Measurements from ENCODE around the gene TBC1D10B.

TBC1D10B gene

GRCh38 chr16:30376461-30376902 is 6.2 kb upstream of the TBC1D10B start:
- DNase-seq (ENCODE audit: low read depth in 1 of 2, low spot score in 1 of 2) = no peak
- in situ Hi-C loops (cut with HindIII; ENCODE audit: low pct_unique_long_range_greater_than_20kb, low sequenced_read_pairs) = no loop called here
- TF ChIP-seq JUND (IDR thresholded peaks at IDR 0.05; ENCODE audit: low read depth) = no peak

- no peak for DNase-seq (ENCODE audit: low read depth in 1 of 2, low spot score in 1 of 2)
- in situ Hi-C loops (cut with HindIII; ENCODE audit: low pct_unique_long_range_greater_than_20kb, low sequenced_read_pairs) = no loop called here
- no peak for TF ChIP-seq JUND (IDR thresholded peaks at IDR 0.05; ENCODE audit: low read depth)
Observed at GRCh38 chr16:30375864-30376263, 5.6 kb upstream of the TBC1D10B start.

DNA sequence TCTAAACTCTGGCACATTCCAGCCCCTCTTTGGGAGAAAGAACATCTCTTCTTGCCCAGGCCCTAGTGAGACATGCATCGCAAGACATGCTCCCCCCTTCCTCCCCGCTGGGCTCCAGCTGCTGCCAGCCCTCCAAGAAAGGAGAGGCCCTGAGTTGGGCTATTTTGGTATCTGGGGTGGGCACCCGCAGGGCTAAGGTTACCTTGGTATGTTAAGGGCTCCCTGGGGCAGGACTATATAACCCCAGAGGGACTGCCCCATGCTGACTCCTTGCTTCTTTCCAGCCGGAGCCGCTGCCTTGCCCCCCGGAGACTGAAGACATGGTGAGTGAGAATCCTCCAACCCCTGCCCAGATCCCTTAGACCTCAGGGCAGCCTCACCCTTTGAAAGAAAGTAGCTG is 4.2 kb upstream of the TBC1D10B start, which contains the start of gene MYL11:
Gene MYL11, plus strand, starts transcription at position 265 of the 400 bp plus-strand sequence. Its CDS starts 56 bp downstream, at position 321.
- in situ Hi-C loops (cut with HindIII; ENCODE audit: low pct_unique_long_range_greater_than_20kb, low sequenced_read_pairs) = no loop called here
- no peak for TF ChIP-seq JUND (IDR thresholded peaks at IDR 0.05; ENCODE audit: low read depth)
- DNase-seq (ENCODE audit: low read depth in 1 of 2, low spot score in 1 of 2) = no peak

GRCh38 chr16:30372725-30373124 is 2.4 kb upstream of the TBC1D10B start:
- no peak for DNase-seq (ENCODE audit: low read depth in 1 of 2, low spot score in 1 of 2)
- TF ChIP-seq JUND (IDR thresholded peaks at IDR 0.05; ENCODE audit: low read depth) = no peak
- in situ Hi-C loops (cut with HindIII; ENCODE audit: low pct_unique_long_range_greater_than_20kb, low sequenced_read_pairs) = no loop called here

GRCh38 chr16:30372038-30372712 is 1.9 kb upstream of the TBC1D10B start:
- TF ChIP-seq JUND (IDR thresholded peaks at IDR 0.05; ENCODE audit: low read depth) = no peak
- DNase-seq (ENCODE audit: low read depth in 1 of 2, low spot score in 1 of 2) = no peak
- in situ Hi-C loops (cut with HindIII; ENCODE audit: low pct_unique_long_range_greater_than_20kb, low sequenced_read_pairs) = no loop called here

- in situ Hi-C loops (cut with HindIII; ENCODE audit: low pct_unique_long_range_greater_than_20kb, low sequenced_read_pairs) = no loop called here
- no peak for TF ChIP-seq JUND (IDR thresholded peaks at IDR 0.05; ENCODE audit: low read depth)
- DNase-seq (ENCODE audit: low read depth in 1 of 2, low spot score in 1 of 2) = no peak
Observed at GRCh38 chr16:30371248-30371816, 1.0 kb upstream of the TBC1D10B start.

DNA sequence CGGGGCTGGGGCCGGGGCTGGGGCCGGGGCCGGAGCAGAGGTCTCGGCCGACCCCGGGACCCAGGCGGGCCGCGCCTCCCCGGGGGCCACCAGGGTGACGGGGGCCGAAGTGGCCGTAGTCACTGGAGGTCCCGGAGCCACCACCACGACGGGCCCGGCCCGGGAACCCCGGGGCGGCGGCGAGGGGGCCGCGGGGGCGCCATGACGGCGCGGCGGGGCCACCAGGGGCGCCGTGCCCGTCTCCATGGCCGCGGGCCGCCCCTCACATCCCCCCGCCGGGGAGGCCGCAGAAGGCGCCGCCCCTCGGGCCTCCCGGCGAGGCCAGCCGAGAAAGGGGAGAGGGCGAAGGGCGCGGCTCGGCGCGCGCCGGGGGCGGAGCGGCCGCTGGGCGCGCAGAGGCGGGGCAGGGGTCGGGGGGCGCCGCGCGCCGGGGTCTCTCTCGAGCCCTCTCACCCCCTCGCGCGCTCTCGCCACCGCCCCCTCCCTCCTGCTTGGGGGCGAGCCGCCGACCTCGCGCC is 297 bp downstream of the TBC1D10B start:
- DNase-seq (ENCODE audit: low read depth in 1 of 2, low spot score in 1 of 2) = no peak
- in situ Hi-C loops (cut with HindIII; ENCODE audit: low pct_unique_long_range_greater_than_20kb, low sequenced_read_pairs) = no loop called here
- TF ChIP-seq JUND (IDR thresholded peaks at IDR 0.05; ENCODE audit: low read depth) = no peak

DNA sequence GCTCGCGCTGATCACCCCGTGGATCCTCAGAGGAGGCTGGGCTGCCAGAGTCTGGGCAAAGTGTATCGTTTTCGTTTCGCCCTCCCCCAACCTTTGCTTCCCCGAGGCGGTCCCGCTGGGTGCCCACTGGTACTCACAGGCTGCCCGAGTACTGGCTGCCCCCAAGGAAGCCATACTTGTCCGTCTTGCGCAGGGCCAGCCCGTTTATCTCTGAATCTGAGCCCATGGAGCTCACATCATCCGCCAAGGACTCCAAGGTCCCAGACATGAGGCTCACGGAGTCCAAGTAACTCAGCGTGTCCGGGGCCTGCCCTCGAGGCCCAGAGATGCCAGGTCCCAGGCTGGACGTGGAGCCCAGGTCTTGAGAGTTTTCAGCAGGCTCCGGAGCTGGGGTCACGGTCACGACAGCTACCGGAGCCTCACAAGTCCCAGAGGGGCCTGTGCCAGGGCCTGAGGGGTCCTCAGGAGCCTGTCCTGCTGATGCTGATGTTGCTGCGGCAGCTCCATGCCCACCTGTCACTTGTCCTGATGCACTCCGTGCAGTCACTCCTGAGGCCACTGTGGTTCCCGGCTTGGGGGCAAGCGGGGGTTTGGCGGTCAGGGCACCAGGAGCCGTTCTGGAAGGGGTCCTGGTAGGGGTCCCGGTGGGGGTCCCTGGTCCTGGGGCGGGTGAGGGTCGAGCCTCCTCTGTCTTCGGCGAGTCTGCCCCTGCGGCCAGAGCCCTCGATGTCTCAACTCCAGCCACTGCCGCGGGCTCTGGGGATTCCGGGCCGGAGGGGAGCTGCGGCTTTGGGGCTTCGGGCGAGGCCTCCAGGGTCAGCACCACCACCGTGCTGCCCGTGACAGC is 980 bp downstream of the TBC1D10B start:
- no peak for DNase-seq (ENCODE audit: low read depth in 1 of 2, low spot score in 1 of 2)
- TF ChIP-seq JUND (IDR thresholded peaks at IDR 0.05; ENCODE audit: low read depth) = no peak
- in situ Hi-C loops (cut with HindIII; ENCODE audit: low pct_unique_long_range_greater_than_20kb, low sequenced_read_pairs) = no loop called here

GRCh38 chr16:30368792-30369090 is 1.6 kb downstream of the TBC1D10B start:
- no peak for TF ChIP-seq JUND (IDR thresholded peaks at IDR 0.05; ENCODE audit: low read depth)
- DNase-seq (ENCODE audit: low read depth in 1 of 2, low spot score in 1 of 2) = no peak
- in situ Hi-C loops (cut with HindIII; ENCODE audit: low pct_unique_long_range_greater_than_20kb, low sequenced_read_pairs) = no loop called here

GRCh38 chr16:30368122-30368791 is 2.0 kb downstream of the TBC1D10B start:
- no peak for DNase-seq (ENCODE audit: low read depth in 1 of 2, low spot score in 1 of 2)
- in situ Hi-C loops (cut with HindIII; ENCODE audit: low pct_unique_long_range_greater_than_20kb, low sequenced_read_pairs) = no loop called here
- no peak for TF ChIP-seq JUND (IDR thresholded peaks at IDR 0.05; ENCODE audit: low read depth)

- TF ChIP-seq JUND (IDR thresholded peaks at IDR 0.05; ENCODE audit: low read depth) = no peak
- in situ Hi-C loops (cut with HindIII; ENCODE audit: low pct_unique_long_range_greater_than_20kb, low sequenced_read_pairs) = no loop called here
- DNase-seq (ENCODE audit: low read depth in 1 of 2, low spot score in 1 of 2) = no peak
Observed at GRCh38 chr16:30367349-30368009, 2.8 kb downstream of the TBC1D10B start.

DNA sequence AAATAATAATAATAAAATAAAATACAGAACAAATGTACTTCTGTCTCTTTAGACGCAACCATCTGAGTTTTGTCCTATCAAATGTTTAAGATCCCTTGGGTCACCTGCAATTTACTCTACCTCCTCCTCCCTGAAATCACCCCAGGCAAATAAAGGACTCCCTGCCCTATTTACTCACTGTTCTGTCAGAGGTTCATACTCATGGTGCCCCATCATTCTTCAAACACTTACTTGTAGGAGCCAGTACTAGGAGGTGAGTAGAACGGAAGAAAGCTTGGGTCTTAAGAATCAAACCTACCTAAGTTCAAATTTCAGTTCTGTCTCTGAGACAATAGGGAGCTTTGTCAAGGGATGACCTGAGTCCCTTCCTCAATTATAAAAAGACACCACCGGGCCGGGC is 3.8 kb downstream of the TBC1D10B start:
- no peak for DNase-seq (ENCODE audit: low read depth in 1 of 2, low spot score in 1 of 2)
- TF ChIP-seq JUND (IDR thresholded peaks at IDR 0.05; ENCODE audit: low read depth) = no peak
- in situ Hi-C loops (cut with HindIII; ENCODE audit: low pct_unique_long_range_greater_than_20kb, low sequenced_read_pairs) = no loop called here
